ENCODE measurements around the gene E2F6. TPM values are rescaled to one million over a fixed set of nuclear protein-coding genes. Genes with fewer than 3 reads are reported as not detected.

Gene E2F6
- total and polyA plus RNA-seq, 2 of the 4 experiments (the other 2 are of a cell fraction), result 8.2 to 10.9 TPM

- H3K4me1 ChIP-seq (ENCODE audit: control insufficient read depth, insufficient read depth, low read length), result peaks cover 11% of the 10 kb centered on the region
- H2AFZ ChIP-seq (replicated peaks; ENCODE audit: low read length, poor library complexity), result no peak overlapping the region
- no peak overlapping the region for H4K8ac ChIP-seq (ENCODE audit: low read depth in 2 of 2, low read length in 2 of 2)
- H3K18ac ChIP-seq (ENCODE audit: low read depth, low read length), result no peak overlapping the region
- TF ChIP-seq RCOR1 (IDR thresholded peaks at IDR 0.05; ENCODE audit: insufficient replicate concordance, low read length), result no peak
- no peak for TF ChIP-seq CHD1 (IDR thresholded peaks at IDR 0.05; ENCODE audit: low read depth, low read length)
- no peak for TF ChIP-seq USF2 (IDR thresholded peaks at IDR 0.05; ENCODE audit: low read depth, low read length)
- TF ChIP-seq BHLHE40 (IDR thresholded peaks at IDR 0.05; ENCODE audit: low read depth, low read length), result no peak
- no peak for TF ChIP-seq MAZ (IDR thresholded peaks at IDR 0.05; ENCODE audit: borderline replicate concordance, low read depth, low read length)
- TF ChIP-seq MAFK (IDR thresholded peaks at IDR 0.05; ENCODE audit: low read depth, low read length), result no peak
- TF ChIP-seq CTCF (conservative IDR thresholded peaks at IDR 0.05; ENCODE audit: low read depth, low read length), result no peak
- no peak for TF ChIP-seq POLR2A (IDR thresholded peaks at IDR 0.05; ENCODE audit: low read depth, low read length)
- no peak for TF ChIP-seq CEBPB (IDR thresholded peaks at IDR 0.05; ENCODE audit: low read depth, low read length)
- no peak for TF ChIP-seq SMC3 (IDR thresholded peaks at IDR 0.05; ENCODE audit: low read depth, low read length)
- TF ChIP-seq ELK1 (IDR thresholded peaks at IDR 0.05; ENCODE audit: borderline replicate concordance, low read depth, low read length), result no peak
- TF ChIP-seq MXI1 (IDR thresholded peaks at IDR 0.05; ENCODE audit: borderline replicate concordance, low read depth, low read length), result no peak
- TF ChIP-seq NFE2L2 (IDR thresholded peaks at IDR 0.05; ENCODE audit: low read depth, low read length), result no peak
- no peak for TF ChIP-seq FOS (IDR thresholded peaks at IDR 0.05; ENCODE audit: low read depth, low read length)
- no peak for TF ChIP-seq RFX5 (IDR thresholded peaks at IDR 0.05; ENCODE audit: low read depth, low read length)
- no peak for TF ChIP-seq RAD21 (IDR thresholded peaks at IDR 0.05; ENCODE audit: low read length)
- BruUV-seq (replicated peaks), result no TSS peak
- H2AK5ac ChIP-seq (ENCODE audit: low read depth, low read length), result no peak overlapping the region
- H2BK120ac ChIP-seq (ENCODE audit: low read depth, low read length), result 0 out of 2 replicates have a peak overlapping the region, but pooled peaks have one; percentile 15
- no peak overlapping the region for H3K4me2 ChIP-seq (ENCODE audit: low read depth, low read length)
- no peak for ATAC-seq (ENCODE audit: low read depth)
- H3K23ac ChIP-seq (ENCODE audit: low read depth, low read length), result peak overlapping the region; percentile 15; the same call in 1 of the 2 replicates
- no peak overlapping the region for H2BK5ac ChIP-seq (ENCODE audit: low read depth, low read length, poor library complexity, severe bottlenecking)
- H3K27ac ChIP-seq (ENCODE audit: insufficient read depth, low read length), result no peak overlapping the region
- H3K56ac ChIP-seq (ENCODE audit: extremely low read depth, insufficient read depth, low read length), result no peak overlapping the region
- ChIA-PET CTCF (no interaction called here), POLR2A (ENCODE audit: unreplicated experiment) (no interaction called here)
- in situ Hi-C loops (cut with MboI; ENCODE audit: low sequenced_read_pairs) (no loop called here), dilution Hi-C loops (cut with HindIII; ENCODE audit: low sequenced_read_pairs, unreplicated experiment) (no loop called here), intact Hi-C loops (cut with micrococcal nuclease) (no loop called here)
- no peaks in the 10 kb centered on the region for H3K27me3 ChIP-seq (ENCODE audit: control insufficient read depth, insufficient read depth, low read length)
- 57% methylated on average over 1 of the region's 1 CpG; no CpG with 5 or more reads in 1 of the 2 experiments for WGBS, 2 experiments (ENCODE audit: extremely low coverage in 2 of 2, insufficient read length in 1 of 2)
- no peak overlapping the region for H2BK15ac ChIP-seq (ENCODE audit: low read depth, low read length)
- no peak overlapping the region for H4K5ac ChIP-seq (ENCODE audit: low read depth, low read length)
- no peak for DNase-seq
- no peak overlapping the region for H3K4me3 ChIP-seq (ENCODE audit: insufficient read depth, low read depth, low read length)
- H4K91ac ChIP-seq (ENCODE audit: insufficient read depth, low read depth, low read length), result no peak overlapping the region
- H2AK9ac ChIP-seq (replicated peaks; ENCODE audit: low read depth, low read length, poor library complexity), result no peak overlapping the region
- H3K9me3 ChIP-seq (ENCODE audit: control insufficient read depth, insufficient read depth, low read length), result no peaks in the 10 kb centered on the region
- H3K36me3 ChIP-seq (ENCODE audit: control insufficient read depth, insufficient read depth, low read length), result no peaks in the 10 kb centered on the region
- H3K4ac ChIP-seq (ENCODE audit: low read depth, low read length), result no peak overlapping the region
- no peak overlapping the region for H3K9ac ChIP-seq (ENCODE audit: low read depth, low read length)
- no peak overlapping the region for H2BK20ac ChIP-seq (ENCODE audit: low read depth, low read length)
- peaks cover 0 to 13% of the 10 kb centered on the region in 2 experiments; a peak in 2 of 4 replicates for H3K79me1 ChIP-seq (ENCODE audit: low read depth in 1 of 2, low read length in 2 of 2)
- H3K9me1 ChIP-seq (ENCODE audit: insufficient read depth, low read length), result peaks cover 13% of the 10 kb centered on the region
- H3K14ac ChIP-seq (replicated peaks; ENCODE audit: low read depth, low read length), result no peak overlapping the region
- H4K20me1 ChIP-seq (ENCODE audit: insufficient read depth, low read length), result no peaks in the 10 kb centered on the region
Measured at GRCh38 chr2:11408959-11409571, 56.9 kb downstream of the E2F6 start.
